OCI-LY7 (cell line): ENCODE data around the gene DNAAF3.

Experiments used
- EZH2phosphoT487 ChIP-seq: fragments of 200-600 bp; sonication (generic); IDR thresholded peaks from 2 replicates; pipeline ENCODE4 v1.6.1; 2018; ENCODE audit warnings: low read depth, borderline replicate concordance, mild to moderate bottlenecking, mixed run types, antibody characterized with exemption, low read length, moderate library complexity, mixed read lengths
- TF ChIP-seq, protein P1 (sequence below): fragments of 200-600 bp; sonication (generic); conservative IDR thresholded peaks from 2 replicates; pipeline ENCODE4 v1.5.1; 2014; ENCODE audit warnings: mild to moderate bottlenecking, antibody characterized with exemption, low read length, moderate library complexity, mixed read lengths

DNA sequence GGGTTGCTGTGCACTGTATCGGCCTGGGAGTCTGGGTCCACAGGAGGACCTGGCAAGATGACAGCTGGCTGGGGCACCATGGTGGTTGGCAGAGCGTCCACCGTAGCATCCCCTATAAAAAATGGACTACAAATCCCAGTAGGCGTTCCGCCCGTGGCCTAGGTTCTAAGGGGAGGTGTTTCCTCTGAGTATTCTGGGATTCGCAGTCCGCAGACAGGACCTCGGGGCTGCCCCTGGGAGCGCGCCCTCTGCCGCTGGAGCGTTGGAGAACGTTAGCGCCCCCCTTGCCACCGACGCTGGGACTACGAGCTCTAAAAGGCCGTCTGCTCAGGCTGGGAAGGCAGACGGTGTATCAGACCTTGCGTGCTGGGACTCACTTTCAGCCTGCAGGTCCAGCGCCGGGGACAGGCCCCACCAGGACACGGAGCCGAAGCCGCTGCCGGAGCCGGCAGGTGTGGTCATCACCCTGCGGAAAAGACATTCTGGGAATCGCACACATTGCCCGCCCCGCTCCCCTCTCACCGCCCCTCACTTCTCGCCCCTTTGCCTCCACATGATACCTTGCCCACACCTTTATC, 372 bp downstream of the DNAAF3 start:
- TF ChIP-seq, protein P1, sequence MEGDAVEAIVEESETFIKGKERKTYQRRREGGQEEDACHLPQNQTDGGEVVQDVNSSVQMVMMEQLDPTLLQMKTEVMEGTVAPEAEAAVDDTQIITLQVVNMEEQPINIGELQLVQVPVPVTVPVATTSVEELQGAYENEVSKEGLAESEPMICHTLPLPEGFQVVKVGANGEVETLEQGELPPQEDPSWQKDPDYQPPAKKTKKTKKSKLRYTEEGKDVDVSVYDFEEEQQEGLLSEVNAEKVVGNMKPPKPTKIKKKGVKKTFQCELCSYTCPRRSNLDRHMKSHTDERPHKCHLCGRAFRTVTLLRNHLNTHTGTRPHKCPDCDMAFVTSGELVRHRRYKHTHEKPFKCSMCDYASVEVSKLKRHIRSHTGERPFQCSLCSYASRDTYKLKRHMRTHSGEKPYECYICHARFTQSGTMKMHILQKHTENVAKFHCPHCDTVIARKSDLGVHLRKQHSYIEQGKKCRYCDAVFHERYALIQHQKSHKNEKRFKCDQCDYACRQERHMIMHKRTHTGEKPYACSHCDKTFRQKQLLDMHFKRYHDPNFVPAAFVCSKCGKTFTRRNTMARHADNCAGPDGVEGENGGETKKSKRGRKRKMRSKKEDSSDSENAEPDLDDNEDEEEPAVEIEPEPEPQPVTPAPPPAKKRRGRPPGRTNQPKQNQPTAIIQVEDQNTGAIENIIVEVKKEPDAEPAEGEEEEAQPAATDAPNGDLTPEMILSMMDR = peak; percentile 68
- TF ChIP-seq EZH2phosphoT487 = no peak
